ENCODE measurements around the gene HDDC3. TPM values are rescaled to one million over a fixed set of nuclear protein-coding genes. Genes with fewer than 3 reads are reported as not detected.

Gene HDDC3
- total and polyA plus RNA-seq, 9 of the 15 experiments (the other 6 are each of a cell fraction or from before 2014, with no cell fraction given) = 14.9 to 55.8 (median 36.9) TPM

- TF ChIP-seq, protein P1, sequence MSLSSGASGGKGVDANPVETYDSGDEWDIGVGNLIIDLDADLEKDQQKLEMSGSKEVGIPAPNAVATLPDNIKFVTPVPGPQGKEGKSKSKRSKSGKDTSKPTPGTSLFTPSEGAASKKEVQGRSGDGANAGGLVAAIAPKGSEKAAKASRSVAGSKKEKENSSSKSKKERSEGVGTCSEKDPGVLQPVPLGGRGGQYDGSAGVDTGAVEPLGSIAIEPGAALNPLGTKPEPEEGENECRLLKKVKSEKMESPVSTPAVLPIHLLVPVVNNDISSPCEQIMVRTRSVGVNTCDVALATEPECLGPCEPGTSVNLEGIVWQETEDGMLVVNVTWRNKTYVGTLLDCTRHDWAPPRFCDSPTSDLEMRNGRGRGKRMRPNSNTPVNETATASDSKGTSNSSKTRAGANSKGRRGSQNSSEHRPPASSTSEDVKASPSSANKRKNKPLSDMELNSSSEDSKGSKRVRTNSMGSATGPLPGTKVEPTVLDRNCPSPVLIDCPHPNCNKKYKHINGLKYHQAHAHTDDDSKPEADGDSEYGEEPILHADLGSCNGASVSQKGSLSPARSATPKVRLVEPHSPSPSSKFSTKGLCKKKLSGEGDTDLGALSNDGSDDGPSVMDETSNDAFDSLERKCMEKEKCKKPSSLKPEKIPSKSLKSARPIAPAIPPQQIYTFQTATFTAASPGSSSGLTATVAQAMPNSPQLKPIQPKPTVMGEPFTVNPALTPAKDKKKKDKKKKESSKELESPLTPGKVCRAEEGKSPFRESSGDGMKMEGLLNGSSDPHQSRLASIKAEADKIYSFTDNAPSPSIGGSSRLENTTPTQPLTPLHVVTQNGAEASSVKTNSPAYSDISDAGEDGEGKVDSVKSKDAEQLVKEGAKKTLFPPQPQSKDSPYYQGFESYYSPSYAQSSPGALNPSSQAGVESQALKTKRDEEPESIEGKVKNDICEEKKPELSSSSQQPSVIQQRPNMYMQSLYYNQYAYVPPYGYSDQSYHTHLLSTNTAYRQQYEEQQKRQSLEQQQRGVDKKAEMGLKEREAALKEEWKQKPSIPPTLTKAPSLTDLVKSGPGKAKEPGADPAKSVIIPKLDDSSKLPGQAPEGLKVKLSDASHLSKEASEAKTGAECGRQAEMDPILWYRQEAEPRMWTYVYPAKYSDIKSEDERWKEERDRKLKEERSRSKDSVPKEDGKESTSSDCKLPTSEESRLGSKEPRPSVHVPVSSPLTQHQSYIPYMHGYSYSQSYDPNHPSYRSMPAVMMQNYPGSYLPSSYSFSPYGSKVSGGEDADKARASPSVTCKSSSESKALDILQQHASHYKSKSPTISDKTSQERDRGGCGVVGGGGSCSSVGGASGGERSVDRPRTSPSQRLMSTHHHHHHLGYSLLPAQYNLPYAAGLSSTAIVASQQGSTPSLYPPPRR (CRISPR knock-in tag; IDR thresholded peaks at IDR 0.05; ENCODE audit: borderline replicate concordance) = no peak
- TF ChIP-seq, protein P2, sequence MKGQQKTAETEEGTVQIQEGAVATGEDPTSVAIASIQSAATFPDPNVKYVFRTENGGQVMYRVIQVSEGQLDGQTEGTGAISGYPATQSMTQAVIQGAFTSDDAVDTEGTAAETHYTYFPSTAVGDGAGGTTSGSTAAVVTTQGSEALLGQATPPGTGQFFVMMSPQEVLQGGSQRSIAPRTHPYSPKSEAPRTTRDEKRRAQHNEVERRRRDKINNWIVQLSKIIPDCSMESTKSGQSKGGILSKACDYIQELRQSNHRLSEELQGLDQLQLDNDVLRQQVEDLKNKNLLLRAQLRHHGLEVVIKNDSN (CRISPR knock-in tag; IDR thresholded peaks at IDR 0.05) = no peak
- no peak for TF ChIP-seq ZNF717 (CRISPR knock-in tag; IDR thresholded peaks at IDR 0.05)
- TF ChIP-seq, protein P3, sequence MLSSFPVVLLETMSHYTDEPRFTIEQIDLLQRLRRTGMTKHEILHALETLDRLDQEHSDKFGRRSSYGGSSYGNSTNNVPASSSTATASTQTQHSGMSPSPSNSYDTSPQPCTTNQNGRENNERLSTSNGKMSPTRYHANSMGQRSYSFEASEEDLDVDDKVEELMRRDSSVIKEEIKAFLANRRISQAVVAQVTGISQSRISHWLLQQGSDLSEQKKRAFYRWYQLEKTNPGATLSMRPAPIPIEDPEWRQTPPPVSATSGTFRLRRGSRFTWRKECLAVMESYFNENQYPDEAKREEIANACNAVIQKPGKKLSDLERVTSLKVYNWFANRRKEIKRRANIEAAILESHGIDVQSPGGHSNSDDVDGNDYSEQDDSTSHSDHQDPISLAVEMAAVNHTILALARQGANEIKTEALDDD (IDR thresholded peaks at IDR 0.05) = peak; percentile 48; the same call in 1 of the 2 replicates
- TF ChIP-seq ZNF79 (CRISPR knock-in tag; IDR thresholded peaks at IDR 0.05; ENCODE audit: low read depth) = no peak
- TF ChIP-seq TRIM28 (IDR thresholded peaks at IDR 0.05) = no peak
- 0 out of 2 replicates have a peak, but pooled peaks have one; percentile 7 for TF ChIP-seq CBFA2T2 (conservative IDR thresholded peaks at IDR 0.05)
- TF ChIP-seq CHD4 (IDR thresholded peaks at IDR 0.05; ENCODE audit: insufficient read depth, insufficient replicate concordance, low read depth, low read length, poor library complexity, severe bottlenecking) = no peak
- TF ChIP-seq MIER1 (IDR thresholded peaks at IDR 0.05; ENCODE audit: low read depth) = no peak
- TF ChIP-seq ZNF696 (CRISPR knock-in tag; conservative IDR thresholded peaks at IDR 0.05) = no peak
- TF ChIP-seq, protein P4, sequence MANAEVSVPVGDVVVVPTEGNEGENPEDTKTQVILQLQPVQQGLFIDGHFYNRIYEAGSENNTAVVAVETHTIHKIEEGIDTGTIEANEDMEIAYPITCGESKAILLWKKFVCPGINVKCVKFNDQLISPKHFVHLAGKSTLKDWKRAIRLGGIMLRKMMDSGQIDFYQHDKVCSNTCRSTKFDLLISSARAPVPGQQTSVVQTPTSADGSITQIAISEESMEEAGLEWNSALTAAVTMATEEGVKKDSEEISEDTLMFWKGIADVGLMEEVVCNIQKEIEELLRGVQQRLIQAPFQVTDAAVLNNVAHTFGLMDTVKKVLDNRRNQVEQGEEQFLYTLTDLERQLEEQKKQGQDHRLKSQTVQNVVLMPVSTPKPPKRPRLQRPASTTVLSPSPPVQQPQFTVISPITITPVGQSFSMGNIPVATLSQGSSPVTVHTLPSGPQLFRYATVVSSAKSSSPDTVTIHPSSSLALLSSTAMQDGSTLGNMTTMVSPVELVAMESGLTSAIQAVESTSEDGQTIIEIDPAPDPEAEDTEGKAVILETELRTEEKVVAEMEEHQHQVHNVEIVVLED (CRISPR knock-in tag; IDR thresholded peaks at IDR 0.05) = no peak
- TF ChIP-seq, protein P5, sequence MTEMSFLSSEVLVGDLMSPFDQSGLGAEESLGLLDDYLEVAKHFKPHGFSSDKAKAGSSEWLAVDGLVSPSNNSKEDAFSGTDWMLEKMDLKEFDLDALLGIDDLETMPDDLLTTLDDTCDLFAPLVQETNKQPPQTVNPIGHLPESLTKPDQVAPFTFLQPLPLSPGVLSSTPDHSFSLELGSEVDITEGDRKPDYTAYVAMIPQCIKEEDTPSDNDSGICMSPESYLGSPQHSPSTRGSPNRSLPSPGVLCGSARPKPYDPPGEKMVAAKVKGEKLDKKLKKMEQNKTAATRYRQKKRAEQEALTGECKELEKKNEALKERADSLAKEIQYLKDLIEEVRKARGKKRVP (CRISPR knock-in tag; IDR thresholded peaks at IDR 0.05) = no peak
- TF ChIP-seq ZNF699 (CRISPR knock-in tag; IDR thresholded peaks at IDR 0.05; ENCODE audit: insufficient replicate concordance) = no peak
- TF ChIP-seq, protein P6, sequence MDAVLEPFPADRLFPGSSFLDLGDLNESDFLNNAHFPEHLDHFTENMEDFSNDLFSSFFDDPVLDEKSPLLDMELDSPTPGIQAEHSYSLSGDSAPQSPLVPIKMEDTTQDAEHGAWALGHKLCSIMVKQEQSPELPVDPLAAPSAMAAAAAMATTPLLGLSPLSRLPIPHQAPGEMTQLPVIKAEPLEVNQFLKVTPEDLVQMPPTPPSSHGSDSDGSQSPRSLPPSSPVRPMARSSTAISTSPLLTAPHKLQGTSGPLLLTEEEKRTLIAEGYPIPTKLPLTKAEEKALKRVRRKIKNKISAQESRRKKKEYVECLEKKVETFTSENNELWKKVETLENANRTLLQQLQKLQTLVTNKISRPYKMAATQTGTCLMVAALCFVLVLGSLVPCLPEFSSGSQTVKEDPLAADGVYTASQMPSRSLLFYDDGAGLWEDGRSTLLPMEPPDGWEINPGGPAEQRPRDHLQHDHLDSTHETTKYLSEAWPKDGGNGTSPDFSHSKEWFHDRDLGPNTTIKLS (IDR thresholded peaks at IDR 0.05; ENCODE audit: borderline replicate concordance, low read depth) = peak; percentile 44; the same call in 1 of the 2 replicates
- no peak for TF ChIP-seq ZC3H8 (IDR thresholded peaks at IDR 0.05)
These were observed 952 bp upstream of the HDDC3 start (continued) for GRCh38 chr15:90933301-90933700.
